ENCODE results near the gene MMP12. TPM values are rescaled to one million over a fixed set of nuclear protein-coding genes. Genes with fewer than 3 reads are reported as not detected.

The MMP12 gene
- polyA plus RNA-seq, 1 donor from 2014 or later = not detected

GRCh38 chr11:102832612-102833011 lies 42.2 kb downstream of the MMP12 start:
- Histone ChIP-seq H4K20me1 (ENCODE audit: insufficient read depth) (no peaks in the 10 kb centered on the region), H3K9me3 (ENCODE audit: low read length) (no peaks in the 10 kb centered on the region), H3F3A (ENCODE audit: insufficient read depth, low read length, poor library complexity, severe bottlenecking) (no peaks in the 10 kb centered on the region), H3K27ac (ENCODE audit: low read length) (no peak overlapping the region), H3K4me3 (ENCODE audit: low read length) (no peak overlapping the region), H3K79me2 (replicated peaks; ENCODE audit: insufficient read depth, low read length) (no peaks in the 10 kb centered on the region), H2AFZ (ENCODE audit: low read depth, low read length) (no peak overlapping the region), H3K4me2 (ENCODE audit: low read length) (no peak overlapping the region), H3K9me2 (ENCODE audit: insufficient read depth, low read length) (no peaks in the 10 kb centered on the region), H3K9ac (ENCODE audit: low read length) (no peak overlapping the region), H3K27me3 (ENCODE audit: insufficient read depth, low read depth, low read length) (no peaks in the 10 kb centered on the region), H3K36me3 (ENCODE audit: insufficient read depth, low read length) (no peaks in the 10 kb centered on the region)
- TF ChIP-seq EZH2 (IDR thresholded peaks at IDR 0.05; ENCODE audit: borderline replicate concordance, insufficient read depth, low read length, poor library complexity, severe bottlenecking) (no peak), REST (IDR thresholded peaks at IDR 0.05; ENCODE audit: borderline replicate concordance) (no peak)

GRCh38 chr11:102831489-102832440 lies 43.0 kb downstream of the MMP12 start:
- Histone ChIP-seq H3K79me2 (replicated peaks; ENCODE audit: insufficient read depth, low read length) (no peaks in the 10 kb centered on the region), H3K27ac (ENCODE audit: low read length) (no peak overlapping the region), H3K4me3 (ENCODE audit: low read length) (no peak overlapping the region), H3K4me2 (ENCODE audit: low read length) (no peak overlapping the region), H3K9ac (ENCODE audit: low read length) (no peak overlapping the region), H3K9me3 (ENCODE audit: low read length) (no peaks in the 10 kb centered on the region), H3F3A (ENCODE audit: insufficient read depth, low read length, poor library complexity, severe bottlenecking) (no peaks in the 10 kb centered on the region), H4K20me1 (ENCODE audit: insufficient read depth) (no peaks in the 10 kb centered on the region), H3K27me3 (ENCODE audit: insufficient read depth, low read depth, low read length) (no peaks in the 10 kb centered on the region), H3K9me2 (ENCODE audit: insufficient read depth, low read length) (no peaks in the 10 kb centered on the region), H2AFZ (ENCODE audit: low read depth, low read length) (no peak overlapping the region), H3K36me3 (ENCODE audit: insufficient read depth, low read length) (no peaks in the 10 kb centered on the region)
- TF ChIP-seq POLR2AphosphoS5 (IDR thresholded peaks at IDR 0.05) (no peak), EP300 (conservative IDR thresholded peaks at IDR 0.05; ENCODE audit: poor library complexity, severe bottlenecking) (no peak), CTCF (IDR thresholded peaks at IDR 0.05; ENCODE audit: poor library complexity, severe bottlenecking) (no peak), REST (IDR thresholded peaks at IDR 0.05; ENCODE audit: borderline replicate concordance) (no peak), RAD21 (conservative IDR thresholded peaks at IDR 0.05) (no peak), TAF1 (IDR thresholded peaks at IDR 0.05; ENCODE audit: low read depth) (no peak), EZH2 (IDR thresholded peaks at IDR 0.05; ENCODE audit: borderline replicate concordance, insufficient read depth, low read length, poor library complexity, severe bottlenecking) (no peak), MXI1 (conservative IDR thresholded peaks at IDR 0.05; ENCODE audit: poor library complexity, severe bottlenecking) (no peak), SMC3 (conservative IDR thresholded peaks at IDR 0.05; ENCODE audit: poor library complexity) (no peak)
